ENCODE results near the gene NTRK3. TPM values are rescaled to one million over a fixed set of nuclear protein-coding genes. Genes with fewer than 3 reads are reported as not detected.

NTRK3 gene
- total RNA-seq, 1 experiment from 2014 or later, result not detected

- ChIA-PET CTCF (interaction anchor here (0.6 kb wide), 2 partner anchors 87 to 715 kb away, joined by 3 read pairs; no protein-coding TSS in a partner anchor), POLR2A (no interaction called here)
- Mint-ChIP-seq H3K4me1 (ENCODE audit: low read depth, unreplicated experiment) (no peaks in the 10 kb centered on the region), H3K36me3 (ENCODE audit: insufficient read depth, unreplicated experiment) (peaks cover 4% of the 10 kb centered on the region), H3K9me3 (ENCODE audit: unreplicated experiment) (no peaks in the 10 kb centered on the region), H3K27me3 (ENCODE audit: insufficient read depth, unreplicated experiment) (peaks cover 2% of the 10 kb centered on the region), H3K4me3 (ENCODE audit: unreplicated experiment) (no peak overlapping the region), H3K27ac (ENCODE audit: unreplicated experiment) (no peak overlapping the region)
- BruUV-seq (replicated peaks), result no TSS peak
- H3K36me3 ChIP-seq (ENCODE audit: control insufficient read depth, insufficient read depth, low read length), result no peaks in the 10 kb centered on the region
- H3K9me3 ChIP-seq, result no peaks in the 10 kb centered on the region
- no peaks in the 10 kb centered on the region for H3K27me3 ChIP-seq (replicated peaks; ENCODE audit: control insufficient read depth, insufficient read depth, low read length)
- no peak overlapping the region for H3K4me3 ChIP-seq (ENCODE audit: low read depth, low read length)
- no peaks in the 10 kb centered on the region; the same call in 1 of the 2 replicates for H3K4me1 ChIP-seq
- TF ChIP-seq CTCF (IDR thresholded peaks at IDR 0.05; ENCODE audit: insufficient read depth in 1 of 2, low read depth in 1 of 2, low read length in 1 of 2, severe bottlenecking in 1 of 2, unreplicated experiment in 1 of 2), result peak in 1 of 2 experiments; percentile 39
- no peak for DNase-seq
- intact Hi-C loops (cut with micrococcal nuclease; ENCODE audit: unreplicated experiment), result loop anchor here (10.0 kb wide), 1 partner anchor 1616 kb away; no protein-coding TSS in a partner anchor
These were observed 15.5 kb downstream of the NTRK3 start for GRCh38 chr15:88241060-88241459.

DNA sequence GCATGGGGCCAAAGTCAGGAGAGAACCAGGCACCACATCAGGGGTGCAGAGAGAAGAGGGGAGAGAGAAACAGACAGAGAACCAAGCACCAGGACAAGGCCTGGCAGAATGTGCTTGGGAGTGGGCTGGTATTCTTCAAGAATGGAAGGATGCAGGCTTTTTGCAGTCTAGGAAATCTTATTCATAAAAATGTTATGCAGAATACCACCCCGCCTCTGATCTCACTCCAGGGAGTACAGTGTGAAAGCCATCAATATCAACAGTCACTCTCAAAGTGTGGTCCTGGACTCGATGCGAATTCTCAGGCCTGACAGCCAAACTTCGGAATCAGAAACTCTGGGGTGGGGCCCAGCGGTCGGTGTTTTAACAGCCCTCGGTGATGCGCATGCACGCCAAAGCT is 16.9 kb downstream of the NTRK3 start:
- H3K4me1 ChIP-seq, result no peaks in the 10 kb centered on the region; the same call in 1 of the 2 replicates
- no TSS peak for BruUV-seq (replicated peaks)
- POLR2A ChIA-PET, result no interaction called here

GRCh38 chr15:88238618-88239430 is 17.7 kb downstream of the NTRK3 start:
- no peak overlapping the region for H3K4me3 Mint-ChIP-seq (ENCODE audit: unreplicated experiment)
- H3K27me3 Mint-ChIP-seq (ENCODE audit: insufficient read depth, unreplicated experiment), result peaks cover 16% of the 10 kb centered on the region
- TF ChIP-seq CTCF (IDR thresholded peaks at IDR 0.05; ENCODE audit: insufficient read depth in 1 of 2, low read depth in 1 of 2, low read length in 1 of 2, severe bottlenecking in 1 of 2, unreplicated experiment in 1 of 2), result no peak
- no peak overlapping the region for H3K4me3 ChIP-seq (ENCODE audit: low read depth, low read length)
- POLR2A ChIA-PET, result no interaction called here
- CTCF ChIA-PET, result no interaction called here
- no peaks in the 10 kb centered on the region for H3K9me3 Mint-ChIP-seq (ENCODE audit: unreplicated experiment)
- no peaks in the 10 kb centered on the region for H3K9me3 ChIP-seq
- peaks cover 4% of the 10 kb centered on the region for H3K36me3 Mint-ChIP-seq (ENCODE audit: insufficient read depth, unreplicated experiment)
- no peaks in the 10 kb centered on the region for H3K4me1 Mint-ChIP-seq (ENCODE audit: low read depth, unreplicated experiment)
- H3K27me3 ChIP-seq (replicated peaks; ENCODE audit: control insufficient read depth, insufficient read depth, low read length), result no peaks in the 10 kb centered on the region
- no peak for DNase-seq
- no peak overlapping the region for H3K27ac Mint-ChIP-seq (ENCODE audit: unreplicated experiment)
- intact Hi-C loops (cut with micrococcal nuclease; ENCODE audit: unreplicated experiment), result no loop called here
- no TSS peak for BruUV-seq (replicated peaks)
- H3K36me3 ChIP-seq (ENCODE audit: control insufficient read depth, insufficient read depth, low read length), result no peaks in the 10 kb centered on the region
- H3K4me1 ChIP-seq, result no peaks in the 10 kb centered on the region; the same call in 1 of the 2 replicates

More for the DNA sequence above, 16.9 kb downstream of the NTRK3 start:
- Histone ChIP-seq H3K4me3 (ENCODE audit: low read depth, low read length) (no peak overlapping the region), H3K9me3 (no peaks in the 10 kb centered on the region), H3K36me3 (ENCODE audit: control insufficient read depth, insufficient read depth, low read length) (no peaks in the 10 kb centered on the region), H3K27me3 (replicated peaks; ENCODE audit: control insufficient read depth, insufficient read depth, low read length) (no peaks in the 10 kb centered on the region)
- DNase-seq, result no peak
- Mint-ChIP-seq H3K4me3 (ENCODE audit: unreplicated experiment) (no peak overlapping the region), H3K9me3 (ENCODE audit: unreplicated experiment) (no peaks in the 10 kb centered on the region), H3K27ac (ENCODE audit: unreplicated experiment) (no peak overlapping the region), H3K27me3 (ENCODE audit: insufficient read depth, unreplicated experiment) (peaks cover 9% of the 10 kb centered on the region), H3K4me1 (ENCODE audit: low read depth, unreplicated experiment) (no peaks in the 10 kb centered on the region), H3K36me3 (ENCODE audit: insufficient read depth, unreplicated experiment) (peaks cover 4% of the 10 kb centered on the region)
- TF ChIP-seq CTCF (IDR thresholded peaks at IDR 0.05; ENCODE audit: insufficient read depth in 1 of 2, low read depth in 1 of 2, low read length in 1 of 2, severe bottlenecking in 1 of 2, unreplicated experiment in 1 of 2), result no peak
- CTCF ChIA-PET, result no interaction called here
- intact Hi-C loops (cut with micrococcal nuclease; ENCODE audit: unreplicated experiment), result no loop called here

Data from Caco-2 (cell line).